ENCODE data around the gene FAM234B. TPM values are rescaled to one million over a fixed set of nuclear protein-coding genes. Genes with fewer than 3 reads are reported as not detected.

The FAM234B gene
- total and polyA plus RNA-seq, 2 experiments from 2014 or later: 9.5 to 21.1 TPM

GRCh38 chr12:13126494-13126893 lies 82.3 kb downstream of the FAM234B start:
- no peaks in the 10 kb centered on the region for H3K4me1 ChIP-seq (ENCODE audit: insufficient read depth)
- peaks cover 9% of the 10 kb centered on the region; the same call in 1 of the 2 replicates for H3K9me2 ChIP-seq (ENCODE audit: insufficient read depth)
- DNase-seq (ENCODE audit: low spot score) (no peak), ATAC-seq (no peak)
- H3K27me3 Mint-ChIP-seq (ENCODE audit: insufficient read depth, low read depth, poor library complexity): no peaks in the 10 kb centered on the region
- no peak overlapping the region for H2AFZ ChIP-seq
- H3K27me3 ChIP-seq (ENCODE audit: insufficient read depth): no peaks in the 10 kb centered on the region
- H3K4me2 ChIP-seq: no peak overlapping the region
- no peaks in the 10 kb centered on the region for H3K9me3 Mint-ChIP-seq
- no peaks in the 10 kb centered on the region for H4K20me1 ChIP-seq (replicated peaks; ENCODE audit: insufficient read depth)
- H3K4me3 Mint-ChIP-seq: no peak overlapping the region
- H3K27ac ChIP-seq (ENCODE audit: low read depth): no peak overlapping the region
- no peaks in the 10 kb centered on the region for H3K79me2 ChIP-seq (replicated peaks; ENCODE audit: insufficient read depth)
- no peaks in the 10 kb centered on the region for H3F3A ChIP-seq (replicated peaks; ENCODE audit: low read depth)
- H3K4me3 ChIP-seq: no peak overlapping the region
- H3K36me3 Mint-ChIP-seq (ENCODE audit: low read depth): no peaks in the 10 kb centered on the region
- peaks cover 7% of the 10 kb centered on the region for H3K4me1 Mint-ChIP-seq
- no peak overlapping the region for H3K27ac Mint-ChIP-seq
- TF ChIP-seq EZH2 (IDR thresholded peaks at IDR 0.05; ENCODE audit: low read depth, unreplicated experiment): no peak
- TF ChIP-seq JUNB (IDR thresholded peaks at IDR 0.05; ENCODE audit: unreplicated experiment): no peak
- no peak for TF ChIP-seq ETS1 (IDR thresholded peaks at IDR 0.05)
- TF ChIP-seq ZNF114 (CRISPR knock-in tag; IDR thresholded peaks at IDR 0.05): no peak
- TF ChIP-seq CREB1 (CRISPR knock-in tag; IDR thresholded peaks at IDR 0.05; ENCODE audit: low read depth): no peak
- TF ChIP-seq REST (IDR thresholded peaks at IDR 0.05; ENCODE audit: unreplicated experiment): no peak
- TF ChIP-seq STAT1 (IDR thresholded peaks at IDR 0.05; ENCODE audit: unreplicated experiment): no peak
- no peak for TF ChIP-seq ZNF331 (CRISPR knock-in tag; IDR thresholded peaks at IDR 0.05; ENCODE audit: low read depth)
- TF ChIP-seq POLR2AphosphoS5 (IDR thresholded peaks at IDR 0.05; ENCODE audit: low read depth): no peak
- no peak for TF ChIP-seq ZNF462 (CRISPR knock-in tag; IDR thresholded peaks at IDR 0.05)
- H3K36me3 ChIP-seq (ENCODE audit: insufficient read depth): no peaks in the 10 kb centered on the region

Data from GM23338 (cell line).